ENCODE data around the gene KCNH1. TPM values are rescaled to one million over a fixed set of nuclear protein-coding genes. Genes with fewer than 3 reads are reported as not detected.

KCNH1 gene
- total RNA-seq, 4 donors from 2014 or later, result 0.53 to 16.5 (median 2.4) TPM

DNA sequence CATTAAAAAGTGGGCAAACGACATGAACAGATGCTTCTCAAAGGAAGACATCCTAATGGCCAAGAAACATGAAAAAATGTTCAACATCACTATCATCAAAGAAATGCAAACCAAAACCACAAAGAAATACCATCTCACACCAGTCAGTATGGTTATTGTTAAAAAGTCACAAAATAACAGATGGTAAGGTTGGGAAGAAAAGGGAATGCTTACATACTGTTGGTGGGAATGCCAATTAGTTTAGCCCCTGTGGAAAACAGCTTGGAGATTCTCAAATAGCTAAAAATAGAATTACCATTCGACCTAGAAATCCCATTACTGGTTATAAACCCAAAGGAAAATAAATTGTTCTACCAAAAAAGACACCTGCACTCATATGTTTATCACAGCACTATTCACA is 369.4 kb downstream of the KCNH1 start:
- Histone ChIP-seq H3K4me1 (no peaks in the 10 kb centered on the region), H3K27me3 (no peaks in the 10 kb centered on the region)

GRCh38 chr1:210758761-210759160 is 375.2 kb downstream of the KCNH1 start:
- Histone ChIP-seq H3K36me3 (no peaks in the 10 kb centered on the region), H3K27me3 (no peaks in the 10 kb centered on the region), H3K4me3 (no peak overlapping the region), H3K4me1 (no peaks in the 10 kb centered on the region), H3K27ac (no peak overlapping the region), H3K9me3 (no peaks in the 10 kb centered on the region)
- no peak for TF ChIP-seq CTCF (IDR thresholded peaks at IDR 0.05)
- TF ChIP-seq POLR2A (IDR thresholded peaks at IDR 0.05), result no peak
- no peak for DNase-seq

More for the DNA sequence above, 369.4 kb downstream of the KCNH1 start:
- H3K9me3 ChIP-seq, result no peaks in the 10 kb centered on the region
- no peak overlapping the region for H3K4me3 ChIP-seq
- H3K36me3 ChIP-seq, result no peaks in the 10 kb centered on the region
- no peak for TF ChIP-seq CTCF (IDR thresholded peaks at IDR 0.05)
- TF ChIP-seq POLR2A (IDR thresholded peaks at IDR 0.05), result no peak
- DNase-seq, result no peak
- H3K27ac ChIP-seq, result no peak overlapping the region

- H3K9me3 ChIP-seq, result no peaks in the 10 kb centered on the region
- DNase-seq, result no peak
- no peaks in the 10 kb centered on the region for H3K36me3 ChIP-seq
- no peaks in the 10 kb centered on the region for H3K4me1 ChIP-seq
- no peaks in the 10 kb centered on the region for H3K27me3 ChIP-seq
- H3K27ac ChIP-seq, result no peak overlapping the region
- TF ChIP-seq CTCF (IDR thresholded peaks at IDR 0.05) (no peak), POLR2A (IDR thresholded peaks at IDR 0.05) (no peak)
- H3K4me3 ChIP-seq, result no peak overlapping the region
These were observed 375.7 kb downstream of the KCNH1 start for GRCh38 chr1:210758261-210758660.

DNA sequence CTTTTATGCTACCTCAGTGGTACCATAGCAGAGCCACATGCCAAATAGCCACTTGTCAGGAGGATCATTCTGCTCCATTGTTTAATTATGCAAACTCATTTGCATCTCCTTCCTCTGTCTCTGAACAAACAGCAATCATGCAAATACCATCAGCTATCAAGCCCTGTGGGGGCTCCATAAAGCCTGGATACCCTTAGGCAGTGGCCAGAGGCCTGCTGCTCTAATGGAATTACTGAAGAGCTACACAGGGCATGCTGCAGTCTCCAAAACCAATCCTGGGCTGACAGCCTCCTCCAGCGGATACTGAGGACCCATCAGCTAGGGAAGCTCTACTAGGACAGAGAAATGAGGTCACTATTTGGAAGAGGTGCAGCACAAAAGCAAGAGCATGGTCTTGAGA is 376.3 kb downstream of the KCNH1 start:
- Histone ChIP-seq H3K36me3 (no peaks in the 10 kb centered on the region), H3K4me1 (no peaks in the 10 kb centered on the region), H3K9me3 (no peaks in the 10 kb centered on the region), H3K27me3 (no peaks in the 10 kb centered on the region), H3K27ac (no peak overlapping the region), H3K4me3 (no peak overlapping the region)
- TF ChIP-seq POLR2A (IDR thresholded peaks at IDR 0.05), result no peak
- no peak for TF ChIP-seq CTCF (IDR thresholded peaks at IDR 0.05)
- no peak for DNase-seq

GRCh38 chr1:210755991-210756659 is 377.8 kb downstream of the KCNH1 start:
- Histone ChIP-seq H3K27me3 (no peaks in the 10 kb centered on the region), H3K4me1 (no peaks in the 10 kb centered on the region), H3K27ac (no peak overlapping the region), H3K9me3 (no peaks in the 10 kb centered on the region), H3K36me3 (no peaks in the 10 kb centered on the region), H3K4me3 (no peak overlapping the region)
- DNase-seq, result no peak
- TF ChIP-seq CTCF (IDR thresholded peaks at IDR 0.05) (no peak), POLR2A (IDR thresholded peaks at IDR 0.05) (no peak)

Data from Peyer's patch (tissue), 4 donors.